DOHH2 (cell line): ENCODE data around the gene EXOSC2.

ENCODE experiments used
- H3F3A ChIP-seq: fragments of 200-600 bp; sonication (generic), shearing (Covaris generic); 2 replicates; pipeline ENCODE4 v1.6.0; 2016; ENCODE audit warnings: antibody characterized with exemption, mild to moderate bottlenecking; ENCODE audit not compliant: control insufficient read depth, insufficient read depth
- H3K27ac ChIP-seq: fragments of 200-600 bp; sonication (generic); 2 replicates; pipeline ENCODE4 v1.5.1; 2014; ENCODE audit warnings: low read depth, mild to moderate bottlenecking, low read length, moderate library complexity
- H3K27me3 ChIP-seq: fragments of 200-600 bp; sonication (generic); 2 replicates; pipeline ENCODE4 v1.6.1; 2014; ENCODE audit warnings: mild to moderate bottlenecking, low read length, mixed read lengths; ENCODE audit not compliant: control insufficient read depth
- H3K36me3 ChIP-seq: fragments of 200-600 bp; sonication (generic); 2 replicates; pipeline ENCODE4 v1.6.1; 2014; ENCODE audit warnings: mild to moderate bottlenecking, low read length, moderate library complexity, mixed read lengths; ENCODE audit not compliant: control insufficient read depth
- H3K4me1 ChIP-seq: fragments of 200-600 bp; sonication (generic); 2 replicates; pipeline ENCODE4 v1.6.1; 2014; ENCODE audit warnings: mild to moderate bottlenecking, low read length, mixed read lengths; ENCODE audit not compliant: control insufficient read depth
- H3K4me2 ChIP-seq: fragments of 200-600 bp; sonication (generic); 2 replicates; pipeline ENCODE4 v1.6.0; 2014; ENCODE audit warnings: mild to moderate bottlenecking, low read length, moderate library complexity
- H3K4me3 ChIP-seq: fragments of 200-600 bp; sonication (generic); 2 replicates; pipeline ENCODE4 v1.5.1; 2014; ENCODE audit warnings: mild to moderate bottlenecking, low read length, mixed read lengths
- H3K79me2 ChIP-seq: fragments of 200-600 bp; sonication (generic); 2 replicates; pipeline ENCODE4 v1.6.1; 2014; ENCODE audit warnings: mild to moderate bottlenecking, low read length, mixed read lengths; ENCODE audit not compliant: control insufficient read depth
- H3K9me2 ChIP-seq: fragments of 200-600 bp; sonication (generic); replicated peaks from 2 replicates; pipeline ENCODE4 v1.6.1; 2014; ENCODE audit warnings: mild to moderate bottlenecking, low read length, mixed read lengths; ENCODE audit not compliant: control insufficient read depth
- H3K9me3 ChIP-seq: fragments of 200-600 bp; sonication (generic); 2 replicates; pipeline ENCODE4 v1.6.1; 2014; ENCODE audit warnings: antibody characterized with exemption, low read length, mixed read lengths; ENCODE audit not compliant: control insufficient read depth, insufficient read depth
- H4K20me1 ChIP-seq: fragments of 200-600 bp; sonication (generic); 2 replicates; pipeline ENCODE4 v1.6.0; 2014; ENCODE audit warnings: low read depth, mild to moderate bottlenecking, antibody characterized with exemption, low read length, moderate library complexity; ENCODE audit not compliant: control insufficient read depth, insufficient read depth
- CTCF ChIP-seq: fragments of 200-600 bp; sonication (generic); IDR thresholded peaks from one replicate; pipeline ENCODE4 v1.5.1; 2014; ENCODE audit warnings: antibody characterized with exemption, mild to moderate bottlenecking, low read depth, low read length; ENCODE audit not compliant: poor library complexity, severe bottlenecking
- EZH2phosphoT487 ChIP-seq: fragments of 200-600 bp; sonication (generic); IDR thresholded peaks from 2 replicates; pipeline ENCODE4 v1.6.1; 2017; ENCODE audit warnings: borderline replicate concordance, mild to moderate bottlenecking, antibody characterized with exemption, low read length, moderate library complexity, mixed read lengths

EXOSC2 gene

GRCh38 chr9:130660326-130660682 lies 33.3 kb upstream of the EXOSC2 start:
- H3K36me3 ChIP-seq, result no peaks in the 10 kb centered on the region
- H3K4me3 ChIP-seq, result no peak overlapping the region
- H3K4me2 ChIP-seq, result no peak overlapping the region
- no peaks in the 10 kb centered on the region for H3K79me2 ChIP-seq
- H4K20me1 ChIP-seq, result no peaks in the 10 kb centered on the region
- H3K27ac ChIP-seq, result no peak overlapping the region
- no peak for TF ChIP-seq CTCF
- TF ChIP-seq EZH2phosphoT487, result no peak
- H3K9me3 ChIP-seq, result no peaks in the 10 kb centered on the region
- no peaks in the 10 kb centered on the region for H3K4me1 ChIP-seq
- H3F3A ChIP-seq, result no peaks in the 10 kb centered on the region
- H3K27me3 ChIP-seq, result peaks cover 18% of the 10 kb centered on the region
- no peaks in the 10 kb centered on the region for H3K9me2 ChIP-seq

GRCh38 chr9:130660683-130661450 lies 32.7 kb upstream of the EXOSC2 start:
- Histone ChIP-seq H3K4me3 (no peak overlapping the region), H3K36me3 (no peaks in the 10 kb centered on the region), H3K27me3 (peaks cover 24% of the 10 kb centered on the region), H3F3A (no peaks in the 10 kb centered on the region), H3K79me2 (no peaks in the 10 kb centered on the region), H3K4me2 (no peak overlapping the region), H3K4me1 (no peaks in the 10 kb centered on the region), H3K9me3 (no peaks in the 10 kb centered on the region), H3K9me2 (no peaks in the 10 kb centered on the region), H3K27ac (no peak overlapping the region), H4K20me1 (no peaks in the 10 kb centered on the region)
- TF ChIP-seq CTCF (no peak), EZH2phosphoT487 (no peak)

GRCh38 chr9:130661451-130662098 lies 32.0 kb upstream of the EXOSC2 start:
- H3K27ac ChIP-seq, result no peak overlapping the region
- no peak for TF ChIP-seq CTCF
- no peak for TF ChIP-seq EZH2phosphoT487
- no peak overlapping the region for H3K4me2 ChIP-seq
- H3K4me3 ChIP-seq, result no peak overlapping the region
- H3K79me2 ChIP-seq, result no peaks in the 10 kb centered on the region
- H3K9me3 ChIP-seq, result no peaks in the 10 kb centered on the region
- no peaks in the 10 kb centered on the region for H3F3A ChIP-seq
- no peaks in the 10 kb centered on the region for H3K36me3 ChIP-seq
- no peaks in the 10 kb centered on the region for H3K4me1 ChIP-seq
- H4K20me1 ChIP-seq, result no peaks in the 10 kb centered on the region
- H3K27me3 ChIP-seq, result peaks cover 27% of the 10 kb centered on the region
- no peaks in the 10 kb centered on the region for H3K9me2 ChIP-seq
